ENCODE results near the gene KLHDC10. TPM values are rescaled to one million over a fixed set of nuclear protein-coding genes. Genes with fewer than 3 reads are reported as not detected.
"Not testable (repeated sequence)": the region's sequence is repeated elsewhere in the genome, so short reads cannot be mapped to it uniquely, and the experiment has no call there.

KLHDC10 gene
- total and polyA plus RNA-seq, 7 donors: 7.8 to 22.5 (median 16.3) TPM

GRCh38 chr7:130123501-130123900, 53.2 kb downstream of the KLHDC10 start:
- H3K9me3 ChIP-seq: no peaks in the 10 kb centered on the region
- peaks cover 0 to 21% (median 19%) of the 10 kb centered on the region in 4 donors for H3K4me1 ChIP-seq
- H3K4me3 ChIP-seq: no peak overlapping the region
- H3K36me3 ChIP-seq: peaks cover 10 to 65% (median 27%) of the 10 kb centered on the region in 4 donors
- no peak overlapping the region for H3K27ac ChIP-seq
- no peaks in the 10 kb centered on the region for H3K27me3 ChIP-seq
- DNase-seq: no peak
- intact Hi-C loops (cut with DNase I): no loop called here
- TF ChIP-seq CTCF (IDR thresholded peaks at IDR 0.05): no peak
- TF ChIP-seq EP300 (IDR thresholded peaks at IDR 0.05): no peak
- no peak for TF ChIP-seq POLR2A (IDR thresholded peaks at IDR 0.05)
- no peak for TF ChIP-seq POLR2AphosphoS5 (IDR thresholded peaks at IDR 0.05)

- WGBS, 2 donors: 96 to 98% methylated on average over 2 of the region's 2 CpGs
- Histone ChIP-seq H3K9me3 (no peaks in the 10 kb centered on the region), H3K4me3 (no peak overlapping the region), H3K4me1 (peaks cover 0 to 21% (median 20%) of the 10 kb centered on the region in 4 donors), H3K27me3 (no peaks in the 10 kb centered on the region), H3K27ac (no peak overlapping the region), H3K36me3 (peaks cover 4 to 73% (median 31%) of the 10 kb centered on the region in 4 donors)
- no peak for DNase-seq
- no peak for TF ChIP-seq CTCF (IDR thresholded peaks at IDR 0.05)
- TF ChIP-seq POLR2AphosphoS5 (IDR thresholded peaks at IDR 0.05): no peak
- TF ChIP-seq EP300 (IDR thresholded peaks at IDR 0.05): no peak
- TF ChIP-seq POLR2A (IDR thresholded peaks at IDR 0.05): no peak
- intact Hi-C loops (cut with DNase I): no loop called here
These were observed 54.4 kb downstream of the KLHDC10 start for GRCh38 chr7:130124711-130125110.

- H3K4me3 ChIP-seq; H3K9me3 ChIP-seq; intact Hi-C loops (cut with DNase I); DNase-seq; H3K27me3 ChIP-seq: not testable (repeated sequence)
- Histone ChIP-seq H3K27ac (peak overlapping the region in 1 of 4 donors; percentile 44), H3K4me1 (peaks cover 0 to 21% (median 20%) of the 10 kb centered on the region in 4 donors), H3K36me3 (peaks cover 4 to 76% (median 27%) of the 10 kb centered on the region in 4 donors)
- WGBS, 2 donors: 92 to 96% methylated on average over 3 of the region's 3 CpGs
These were observed 56.5 kb downstream of the KLHDC10 start for GRCh38 chr7:130126840-130127239.

GRCh38 chr7:130127404-130127803, 57.1 kb downstream of the KLHDC10 start:
- Histone ChIP-seq H3K36me3 (peaks cover under 1 to 76% (median 25%) of the 10 kb centered on the region in 4 donors), H3K9me3 (no peaks in the 10 kb centered on the region), H3K4me1 (peaks cover 0 to 21% (median 20%) of the 10 kb centered on the region in 4 donors), H3K27ac (peak overlapping the region in 3 of 4 donors; percentile 28 to 44 (median 37)), H3K27me3 (no peaks in the 10 kb centered on the region), H3K4me3 (no peak overlapping the region)
- intact Hi-C loops (cut with DNase I): no loop called here
- TF ChIP-seq EP300 (IDR thresholded peaks at IDR 0.05): no peak
- no peak for TF ChIP-seq POLR2A (IDR thresholded peaks at IDR 0.05)
- no peak for TF ChIP-seq POLR2AphosphoS5 (IDR thresholded peaks at IDR 0.05)
- no peak for TF ChIP-seq CTCF (IDR thresholded peaks at IDR 0.05)
- DNase-seq: no peak
- 48 to 49% methylated on average over 2 of the region's 2 CpGs for WGBS, 2 donors

- Histone ChIP-seq H3K9me3 (no peaks in the 10 kb centered on the region), H3K4me3 (no peak overlapping the region), H3K27me3 (no peaks in the 10 kb centered on the region), H3K27ac (peak overlapping the region in 2 of 4 donors; percentile 28 to 44), H3K4me1 (peaks cover 0 to 21% (median 20%) of the 10 kb centered on the region in 4 donors), H3K36me3 (peaks cover 0 to 76% (median 22%) of the 10 kb centered on the region in 4 donors)
- intact Hi-C loops (cut with DNase I): no loop called here
- no peak for DNase-seq
- TF ChIP-seq POLR2AphosphoS5 (IDR thresholded peaks at IDR 0.05) (no peak), EP300 (IDR thresholded peaks at IDR 0.05) (no peak)
- 6 to 59% methylated on average over 1 of the region's 1 CpG for WGBS, 2 donors
These were observed 57.5 kb downstream of the KLHDC10 start for GRCh38 chr7:130127821-130128317.

- Histone ChIP-seq H3K4me1 (peaks cover 0 to 21% (median 20%) of the 10 kb centered on the region in 4 donors), H3K27me3 (no peaks in the 10 kb centered on the region), H3K27ac (no peak overlapping the region), H3K9me3 (no peaks in the 10 kb centered on the region), H3K36me3 (peaks cover 0 to 74% (median 22%) of the 10 kb centered on the region in 4 donors), H3K4me3 (no peak overlapping the region)
- TF ChIP-seq POLR2AphosphoS5 (IDR thresholded peaks at IDR 0.05) (no peak), CTCF (IDR thresholded peaks at IDR 0.05) (no peak), EP300 (IDR thresholded peaks at IDR 0.05) (no peak), POLR2A (IDR thresholded peaks at IDR 0.05) (no peak)
- WGBS, 2 donors: 85 to 92% methylated on average over 4 of the region's 4 CpGs
- DNase-seq: no peak
- intact Hi-C loops (cut with DNase I): no loop called here
These were observed 58.7 kb downstream of the KLHDC10 start for GRCh38 chr7:130129011-130129411.
